Measurements from ENCODE around the gene STMN1. TPM values are rescaled to one million over a fixed set of nuclear protein-coding genes. Genes with fewer than 3 reads are reported as not detected.

STMN1 gene
- total RNA-seq, 1 donor from 2014 or later: 2,298 TPM

GRCh38 chr1:25913206-25913605, 7.0 kb upstream of the STMN1 start:
- H3K27ac Mint-ChIP-seq (ENCODE audit: unreplicated experiment): no peak overlapping the region
- peaks cover 4% of the 10 kb centered on the region for H3K27me3 Mint-ChIP-seq (ENCODE audit: unreplicated experiment)
- H3K4me3 Mint-ChIP-seq (ENCODE audit: unreplicated experiment): no peak overlapping the region
- H3K36me3 Mint-ChIP-seq (ENCODE audit: unreplicated experiment): no peaks in the 10 kb centered on the region
- peaks cover 9% of the 10 kb centered on the region for H3K4me1 Mint-ChIP-seq (ENCODE audit: low read depth, unreplicated experiment)
- TF ChIP-seq CTCF (IDR thresholded peaks at IDR 0.05; ENCODE audit: partially characterized antibody, unreplicated experiment): no peak
- peaks cover 1% of the 10 kb centered on the region for H3K9me3 Mint-ChIP-seq (ENCODE audit: unreplicated experiment)
- DNase-seq: no peak

GRCh38 chr1:25912076-25912831, 6.0 kb upstream of the STMN1 start:
- Mint-ChIP-seq H3K4me3 (ENCODE audit: unreplicated experiment) (no peak overlapping the region), H3K4me1 (ENCODE audit: low read depth, unreplicated experiment) (peaks cover 15% of the 10 kb centered on the region), H3K36me3 (ENCODE audit: unreplicated experiment) (no peaks in the 10 kb centered on the region), H3K27me3 (ENCODE audit: unreplicated experiment) (peaks cover 9% of the 10 kb centered on the region), H3K27ac (ENCODE audit: unreplicated experiment) (no peak overlapping the region), H3K9me3 (ENCODE audit: unreplicated experiment) (peaks cover 6% of the 10 kb centered on the region)
- no peak for DNase-seq
- no peak for TF ChIP-seq CTCF (IDR thresholded peaks at IDR 0.05; ENCODE audit: partially characterized antibody, unreplicated experiment)

GRCh38 chr1:25911162-25911561, 4.9 kb upstream of the STMN1 start:
- DNase-seq: no peak
- TF ChIP-seq CTCF (IDR thresholded peaks at IDR 0.05; ENCODE audit: partially characterized antibody, unreplicated experiment): no peak
- H3K27ac Mint-ChIP-seq (ENCODE audit: unreplicated experiment): no peak overlapping the region
- H3K27me3 Mint-ChIP-seq (ENCODE audit: unreplicated experiment): peaks cover 15% of the 10 kb centered on the region
- H3K9me3 Mint-ChIP-seq (ENCODE audit: unreplicated experiment): peaks cover 13% of the 10 kb centered on the region
- no peak overlapping the region for H3K4me3 Mint-ChIP-seq (ENCODE audit: unreplicated experiment)
- H3K36me3 Mint-ChIP-seq (ENCODE audit: unreplicated experiment): no peaks in the 10 kb centered on the region
- peaks cover 19% of the 10 kb centered on the region for H3K4me1 Mint-ChIP-seq (ENCODE audit: low read depth, unreplicated experiment)

- Mint-ChIP-seq H3K27me3 (ENCODE audit: unreplicated experiment) (peaks cover 21% of the 10 kb centered on the region), H3K27ac (ENCODE audit: unreplicated experiment) (peak overlapping the region; percentile 57), H3K36me3 (ENCODE audit: unreplicated experiment) (no peaks in the 10 kb centered on the region), H3K4me1 (ENCODE audit: low read depth, unreplicated experiment) (peaks cover 19% of the 10 kb centered on the region), H3K4me3 (ENCODE audit: unreplicated experiment) (peak overlapping the region; percentile 57), H3K9me3 (ENCODE audit: unreplicated experiment) (peaks cover 23% of the 10 kb centered on the region)
- no peak for TF ChIP-seq CTCF (IDR thresholded peaks at IDR 0.05; ENCODE audit: partially characterized antibody, unreplicated experiment)
- no peak for DNase-seq
These were observed 2.8 kb upstream of the STMN1 start for GRCh38 chr1:25909040-25909439.

- Mint-ChIP-seq H3K27me3 (ENCODE audit: unreplicated experiment) (peaks cover 21% of the 10 kb centered on the region), H3K27ac (ENCODE audit: unreplicated experiment) (peak overlapping the region; percentile 99), H3K36me3 (ENCODE audit: unreplicated experiment) (no peaks in the 10 kb centered on the region), H3K4me1 (ENCODE audit: low read depth, unreplicated experiment) (peaks cover 21% of the 10 kb centered on the region), H3K4me3 (ENCODE audit: unreplicated experiment) (peak overlapping the region; percentile 32), H3K9me3 (ENCODE audit: unreplicated experiment) (peaks cover 23% of the 10 kb centered on the region)
- DNase-seq: no peak
- TF ChIP-seq CTCF (IDR thresholded peaks at IDR 0.05; ENCODE audit: partially characterized antibody, unreplicated experiment): no peak
These were observed 1.9 kb upstream of the STMN1 start for GRCh38 chr1:25908161-25908560.
